HG03103 (cell line): ENCODE results near the gene CYP4F8.

Source experiments
- ATAC-seq: cut with Tn5 transposase; IDR thresholded peaks from one replicate; pipeline ENCODE4 v1.9.1; 2021; ENCODE audit warnings: low read depth; ENCODE audit not compliant: unreplicated experiment

Gene CYP4F8

DNA sequence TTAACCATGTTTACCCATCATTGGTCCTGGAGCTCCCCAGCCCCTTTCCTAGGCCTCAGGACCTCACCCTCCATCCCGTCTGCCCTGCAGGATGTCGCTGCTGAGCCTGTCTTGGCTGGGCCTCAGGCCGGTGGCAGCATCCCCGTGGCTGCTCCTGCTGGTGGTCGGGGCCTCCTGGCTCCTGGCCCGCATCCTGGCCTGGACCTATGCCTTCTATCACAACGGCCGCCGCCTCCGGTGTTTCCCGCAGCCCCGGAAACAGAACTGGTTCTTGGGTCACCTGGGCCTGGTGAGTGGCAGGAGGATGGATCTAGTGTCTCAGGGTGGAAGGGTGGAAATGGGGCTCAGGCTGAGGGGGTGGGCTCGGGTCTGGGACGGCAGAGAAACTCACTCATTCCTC, 508 bp downstream of the CYP4F8 start:
- no peak for ATAC-seq

DNA sequence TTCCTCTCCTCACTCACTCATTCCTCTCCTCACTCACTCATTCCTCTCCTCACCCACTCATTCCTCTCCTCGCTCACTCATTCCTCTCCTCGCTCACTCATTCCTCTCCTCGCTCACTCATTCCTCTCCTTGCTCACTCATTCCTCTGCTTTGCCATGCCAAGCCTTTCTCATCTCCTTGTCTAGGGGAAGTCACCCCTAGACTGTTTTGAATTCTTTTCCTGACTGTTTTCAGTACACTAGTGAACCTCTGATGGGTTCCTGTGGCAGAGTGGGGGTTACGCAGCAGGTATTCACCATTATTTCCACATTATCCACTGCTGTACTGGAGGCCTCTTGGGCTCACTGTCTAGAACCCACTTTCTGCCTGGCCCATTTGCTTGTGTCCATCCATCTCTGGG, 1.2 kb downstream of the CYP4F8 start:
- ATAC-seq: no peak

DNA sequence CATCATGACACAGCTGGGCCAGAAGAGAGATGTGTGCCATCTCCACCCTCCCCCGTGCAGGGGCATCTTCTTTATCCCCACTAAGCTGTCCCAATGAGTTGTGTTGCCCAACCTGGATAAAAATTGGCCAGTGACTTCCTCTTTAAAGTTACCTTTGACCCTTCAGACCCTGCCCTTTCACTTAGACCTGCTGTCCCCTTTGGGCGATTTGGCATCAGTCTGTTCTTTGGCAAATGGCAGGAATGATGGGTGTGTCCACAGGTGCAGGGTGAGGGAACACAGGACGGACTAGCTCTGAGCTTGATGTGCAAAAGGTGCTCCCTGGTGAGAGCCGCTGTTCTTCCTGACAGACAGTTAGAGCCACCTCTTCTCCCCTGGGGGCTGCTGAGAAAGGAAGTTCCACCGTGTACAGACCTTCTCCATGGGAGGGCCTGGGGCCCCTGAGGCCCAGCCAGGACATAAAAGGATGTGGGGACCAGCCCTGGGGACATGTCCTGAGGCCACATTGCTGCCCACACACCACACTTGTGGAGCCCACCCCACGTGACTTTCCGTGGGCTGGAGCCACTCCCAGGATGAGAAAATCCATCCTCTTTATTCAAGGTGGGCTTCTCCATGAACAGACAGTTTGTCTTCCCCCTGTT, 1.7 kb downstream of the CYP4F8 start:
- no peak for ATAC-seq

DNA sequence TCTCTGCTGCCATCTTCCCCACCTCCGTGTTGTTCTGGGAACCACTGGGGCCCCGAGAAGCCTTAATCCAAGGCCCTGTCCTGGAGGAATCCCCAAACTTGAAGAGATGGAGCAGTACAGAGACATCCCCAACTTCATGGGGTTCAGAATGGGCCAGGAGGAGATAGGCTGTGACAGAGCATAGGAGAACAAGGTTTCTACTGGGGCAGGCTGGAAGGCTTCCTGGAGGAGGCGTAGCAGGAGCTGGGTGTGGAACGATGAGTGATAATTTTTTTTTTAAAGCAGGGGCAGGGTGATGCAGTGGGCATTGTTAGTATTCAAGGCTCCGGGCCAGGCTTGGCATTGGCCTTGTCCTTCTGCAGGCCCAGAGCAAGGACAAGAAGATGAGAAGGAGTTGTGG, 3.3 kb downstream of the CYP4F8 start:
- no peak for ATAC-seq

DNA sequence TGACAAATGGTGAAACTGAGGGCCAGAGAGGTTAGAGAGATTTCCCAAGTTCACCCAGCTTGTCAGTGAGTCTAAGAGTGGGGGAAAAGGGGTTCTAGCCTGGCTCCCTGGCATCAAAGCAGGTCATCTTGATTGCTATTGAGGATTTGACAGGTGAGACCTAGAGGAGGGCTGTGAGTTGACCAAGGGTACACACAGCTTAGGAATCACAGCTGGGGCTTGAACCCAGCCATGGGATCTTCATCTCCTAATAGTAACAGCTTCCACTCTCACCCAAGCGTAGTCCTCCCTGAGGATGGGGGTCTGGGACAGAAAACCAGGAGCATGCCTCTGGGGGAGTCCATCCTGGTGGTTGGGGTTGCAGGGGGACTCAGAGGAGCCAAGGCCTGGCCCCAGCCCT, 6.8 kb downstream of the CYP4F8 start:
- no peak for ATAC-seq

DNA sequence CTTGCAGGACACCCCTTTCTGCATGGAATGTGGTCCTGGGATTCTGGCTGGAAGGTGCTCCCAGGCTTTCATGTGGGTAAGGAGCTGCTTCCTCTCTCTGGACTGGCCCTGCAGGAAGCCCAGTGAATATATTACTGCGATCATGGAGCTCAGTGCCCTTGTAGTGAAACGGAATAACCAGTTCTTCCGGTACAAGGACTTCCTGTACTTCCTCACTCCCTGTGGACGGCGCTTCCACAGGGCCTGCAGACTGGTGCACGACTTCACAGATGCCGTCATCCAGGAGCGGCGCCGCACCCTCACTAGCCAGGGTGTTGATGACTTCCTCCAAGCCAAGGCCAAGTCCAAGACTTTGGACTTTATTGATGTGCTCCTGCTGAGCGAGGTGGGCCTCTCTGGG, 8.0 kb downstream of the CYP4F8 start:
- no peak for ATAC-seq

DNA sequence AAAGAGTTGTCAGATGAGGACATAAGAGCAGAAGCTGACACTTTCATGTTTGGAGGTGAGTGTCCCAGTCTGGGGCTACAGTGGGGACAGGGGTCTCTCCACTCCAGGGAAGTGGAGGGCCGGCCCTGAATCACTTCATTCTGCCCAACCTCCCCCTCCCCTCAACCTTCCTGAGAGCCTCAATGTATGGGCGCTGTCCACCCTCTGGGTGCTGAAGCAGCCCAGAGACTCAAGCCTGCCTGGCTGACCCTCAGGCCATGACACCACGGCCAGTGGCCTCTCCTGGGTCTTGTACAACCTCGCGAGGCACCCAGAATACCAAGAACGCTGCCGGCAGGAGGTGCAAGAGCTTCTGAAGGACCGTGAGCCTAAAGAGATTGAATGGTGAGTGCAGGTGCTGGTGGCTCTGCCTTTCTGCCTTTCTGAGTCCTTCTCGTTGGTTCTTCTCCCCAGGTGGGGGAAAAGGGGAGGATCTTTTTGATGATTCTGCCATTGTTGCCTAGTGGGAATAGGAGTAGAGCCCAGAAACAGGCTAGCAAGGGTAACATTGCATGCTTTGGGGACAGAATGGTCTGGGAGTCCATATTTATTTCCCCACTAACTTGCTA, 8.8 kb downstream of the CYP4F8 start:
- no peak for ATAC-seq

DNA sequence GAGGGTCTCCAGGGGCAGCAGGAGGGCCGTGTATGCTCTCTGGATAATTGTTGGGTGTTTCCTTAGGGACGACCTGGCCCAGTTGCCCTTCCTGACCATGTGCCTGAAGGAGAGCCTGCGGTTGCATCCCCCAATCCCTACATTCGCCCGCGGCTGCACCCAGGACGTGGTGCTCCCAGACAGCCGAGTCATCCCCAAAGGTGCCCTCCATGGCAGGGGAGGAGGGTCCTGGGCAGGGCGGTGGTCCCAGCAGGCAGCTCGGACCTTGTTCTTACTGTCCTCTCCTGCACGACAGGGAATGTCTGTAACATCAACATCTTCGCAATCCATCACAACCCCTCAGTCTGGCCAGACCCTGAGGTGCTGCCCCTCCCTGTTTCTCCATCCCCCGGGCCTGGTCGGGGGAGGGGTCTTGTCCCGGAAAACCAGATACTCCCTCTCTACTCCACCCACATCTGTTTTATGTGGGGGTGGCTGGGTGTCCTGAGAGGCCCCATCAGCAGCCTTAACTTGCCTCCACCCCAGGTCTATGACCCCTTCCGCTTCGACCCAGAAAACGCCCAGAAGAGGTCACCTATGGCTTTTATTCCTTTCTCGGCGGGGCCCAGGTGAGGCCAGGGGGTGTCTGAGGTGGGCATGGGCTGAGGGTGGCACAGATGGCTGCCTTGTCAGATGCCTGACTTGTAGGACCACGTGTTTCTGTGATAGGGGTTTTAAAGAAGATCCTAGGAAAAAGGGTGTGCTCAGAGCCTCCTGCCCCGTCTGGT, 13.4 kb downstream of the CYP4F8 start:
- no peak for ATAC-seq

DNA sequence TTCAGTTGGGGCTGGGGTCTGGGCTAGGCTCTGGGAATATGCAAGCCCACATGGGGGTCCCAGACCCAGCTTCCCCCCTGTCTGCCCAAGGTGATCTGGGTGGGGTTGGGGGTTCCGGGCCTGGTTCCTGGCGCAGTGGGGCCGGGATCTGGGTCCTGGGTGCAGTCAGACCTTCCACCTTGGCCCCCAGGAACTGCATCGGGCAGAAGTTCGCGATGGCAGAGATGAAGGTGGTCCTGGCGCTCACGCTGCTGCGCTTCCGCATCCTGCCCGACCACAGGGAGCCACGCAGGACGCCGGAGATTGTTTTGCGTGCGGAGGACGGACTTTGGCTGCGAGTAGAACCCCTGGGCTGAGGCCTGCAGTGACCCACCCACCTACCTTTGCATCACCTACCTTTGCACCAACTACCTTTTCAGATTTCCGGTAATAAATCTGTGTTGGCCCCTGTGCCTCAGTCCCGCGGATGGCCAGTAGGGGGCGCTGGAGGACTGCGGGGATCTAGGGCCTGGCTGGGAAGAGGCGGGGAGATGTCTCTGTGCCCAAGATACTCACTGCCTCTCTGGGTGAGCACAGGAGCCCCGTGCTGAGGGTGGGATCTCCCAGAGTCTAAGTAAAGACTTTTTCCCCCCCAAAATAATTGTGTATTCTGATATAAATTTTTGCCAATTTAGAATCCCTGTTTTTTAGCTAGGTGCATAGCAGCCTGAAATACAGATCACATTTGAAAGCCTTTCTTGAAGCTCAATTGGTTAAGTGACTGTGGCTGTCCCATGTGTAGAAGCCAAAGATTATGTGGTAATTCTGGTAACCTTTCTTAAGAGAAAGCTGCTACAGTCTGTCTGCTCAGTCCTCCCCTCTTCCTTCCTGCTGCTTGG, 14.2 kb downstream of the CYP4F8 start:
- no peak for ATAC-seq

DNA sequence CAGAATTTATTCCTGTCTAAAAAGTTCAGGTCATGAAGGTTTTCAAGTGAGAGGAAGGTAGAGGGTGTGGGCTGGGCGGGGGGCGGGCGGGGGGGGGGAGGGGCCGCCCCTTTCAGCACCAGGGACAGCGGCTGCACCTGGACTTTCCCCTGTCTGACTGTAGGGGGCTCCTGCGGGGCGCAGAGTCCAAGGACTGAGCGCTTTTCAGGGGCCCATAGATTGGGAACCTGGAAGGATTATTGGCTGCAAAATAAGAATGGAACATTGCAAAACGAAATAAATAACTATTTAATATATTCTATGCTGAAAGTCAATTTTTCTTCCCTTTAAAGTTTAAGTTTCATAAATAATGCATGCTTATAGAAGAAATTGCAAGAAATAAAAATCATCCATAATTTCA, 16.8 kb downstream of the CYP4F8 start:
- no peak for ATAC-seq

DNA sequence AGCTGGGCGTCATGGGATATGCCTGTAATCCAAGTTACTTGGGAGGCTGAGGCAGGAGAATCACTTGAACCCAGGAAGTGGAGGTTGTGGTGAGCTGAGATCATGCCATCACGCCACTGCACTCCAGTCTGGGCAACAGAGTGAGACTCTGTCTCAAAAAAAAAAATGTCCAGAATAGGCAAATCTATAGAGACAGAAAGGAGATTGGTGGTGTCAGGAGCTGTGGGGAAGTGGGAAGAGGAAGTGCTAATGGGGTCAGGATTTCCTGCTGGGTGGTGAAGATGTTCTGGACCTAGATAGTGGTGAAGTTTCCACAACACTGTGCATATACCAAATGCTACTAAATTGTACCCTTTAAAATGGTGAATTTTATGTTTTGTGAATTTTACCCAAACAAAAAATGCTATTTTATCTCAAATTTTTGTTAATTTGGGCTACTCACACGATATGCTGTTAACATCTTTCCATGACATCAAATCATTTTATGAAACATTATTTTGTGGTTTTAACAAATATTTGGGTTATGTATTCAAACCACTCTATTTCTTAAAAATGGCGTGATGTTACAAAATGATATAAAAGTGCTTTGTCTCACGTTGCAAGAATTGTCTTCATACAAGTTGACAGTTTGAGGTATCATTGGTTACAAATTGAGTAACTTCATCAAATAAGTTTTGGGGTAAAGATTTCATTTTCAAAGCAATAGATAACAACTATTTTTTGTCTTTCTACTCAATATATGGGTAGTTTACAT, 18.2 kb downstream of the CYP4F8 start:
- ATAC-seq: no peak

DNA sequence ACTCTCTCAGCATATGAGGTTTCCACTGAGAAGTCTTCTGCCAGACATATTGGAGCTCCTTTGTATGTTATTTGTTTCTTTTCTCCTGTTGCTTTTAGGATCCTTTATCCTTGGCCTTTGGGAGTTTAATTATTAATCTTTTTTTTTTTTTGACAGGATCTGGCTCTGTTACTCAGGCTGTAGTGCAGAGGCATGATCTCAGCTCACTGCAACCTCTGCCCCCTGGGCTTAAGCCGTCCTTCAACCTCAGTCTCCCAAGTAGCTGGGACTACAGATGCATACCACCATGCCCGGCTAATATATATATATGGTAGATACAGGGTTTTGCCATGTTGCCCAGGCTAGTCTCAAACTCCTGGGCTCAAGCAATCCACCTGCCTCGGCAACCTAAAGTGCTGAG, 19.1 kb downstream of the CYP4F8 start:
- no peak for ATAC-seq

DNA sequence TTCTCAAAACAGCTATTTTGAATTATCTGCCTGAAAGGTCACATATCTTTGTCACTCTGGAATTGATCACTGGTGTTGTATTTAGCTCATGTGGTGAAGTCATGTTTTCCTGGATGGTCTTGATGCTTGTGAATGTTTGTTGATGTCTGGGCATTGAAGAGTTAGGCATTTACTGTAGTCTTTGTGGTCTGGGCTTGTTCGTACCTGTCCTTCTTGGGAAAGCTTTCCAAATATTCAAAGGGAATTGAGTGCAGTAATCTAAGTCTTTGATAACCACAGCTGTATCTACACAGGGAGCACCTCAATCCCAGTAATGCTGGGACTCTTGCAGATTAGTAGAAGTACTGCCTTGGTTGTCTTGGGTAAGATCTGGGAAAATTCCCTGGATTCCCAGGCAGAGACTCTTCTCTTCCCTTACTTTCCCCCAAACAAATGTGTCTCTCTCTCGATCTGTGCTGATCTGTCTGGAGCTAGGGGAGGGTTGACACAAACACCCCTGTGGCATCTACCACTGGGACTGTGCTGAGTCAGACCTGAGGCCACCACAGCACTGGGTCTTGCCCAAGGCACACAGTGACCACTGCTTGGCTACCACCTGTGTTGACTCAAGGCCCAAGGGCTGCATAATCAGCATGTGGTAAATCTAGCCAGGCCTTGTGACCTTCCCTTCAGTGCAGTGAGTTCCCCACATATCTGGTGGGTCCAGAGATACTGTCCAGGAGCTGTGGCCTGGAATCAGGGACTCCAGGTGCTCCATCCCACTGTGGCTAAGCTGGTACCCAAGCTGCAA, 20.2 kb downstream of the CYP4F8 start:
- ATAC-seq: no peak

DNA sequence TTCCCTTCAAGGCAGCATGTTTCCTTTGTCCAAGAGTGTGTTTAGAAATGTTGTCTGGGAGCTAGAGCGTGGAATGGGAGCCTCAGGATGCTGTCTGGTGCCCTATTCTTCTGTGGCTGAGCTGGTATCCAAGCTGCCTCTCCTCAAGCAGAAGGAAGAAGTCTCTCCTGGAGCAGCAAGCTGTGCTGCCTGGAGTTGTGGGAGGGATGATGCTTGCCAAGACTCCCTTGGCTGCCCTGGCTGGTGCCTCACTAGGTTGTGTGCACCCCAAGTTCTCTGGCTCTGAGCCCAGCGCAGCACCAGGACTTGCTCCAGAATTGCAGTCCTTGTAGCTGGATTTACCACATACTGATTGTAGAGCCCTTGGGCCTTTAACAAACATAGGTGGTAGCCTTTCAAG, 21.0 kb downstream of the CYP4F8 start:
- no peak for ATAC-seq

DNA sequence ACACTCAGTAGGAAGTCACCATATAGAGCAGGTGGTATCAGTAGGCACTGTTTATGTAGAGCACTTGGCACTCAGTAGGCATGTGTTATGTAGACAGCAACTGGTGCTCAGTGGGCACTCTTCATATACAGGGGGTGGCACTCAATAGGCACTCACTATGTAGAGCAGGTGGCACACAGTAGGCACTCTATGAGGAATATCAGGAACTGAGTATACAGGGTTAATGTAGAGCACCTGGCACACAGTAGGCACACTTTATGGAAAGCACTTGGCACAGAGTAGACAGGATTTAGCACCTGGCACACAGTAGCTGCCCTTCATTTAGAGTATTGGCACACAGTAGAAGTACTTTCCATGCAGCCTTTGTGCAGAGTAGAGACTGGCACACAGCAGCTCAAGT, 24.6 kb downstream of the CYP4F8 start:
- ATAC-seq: no peak

DNA sequence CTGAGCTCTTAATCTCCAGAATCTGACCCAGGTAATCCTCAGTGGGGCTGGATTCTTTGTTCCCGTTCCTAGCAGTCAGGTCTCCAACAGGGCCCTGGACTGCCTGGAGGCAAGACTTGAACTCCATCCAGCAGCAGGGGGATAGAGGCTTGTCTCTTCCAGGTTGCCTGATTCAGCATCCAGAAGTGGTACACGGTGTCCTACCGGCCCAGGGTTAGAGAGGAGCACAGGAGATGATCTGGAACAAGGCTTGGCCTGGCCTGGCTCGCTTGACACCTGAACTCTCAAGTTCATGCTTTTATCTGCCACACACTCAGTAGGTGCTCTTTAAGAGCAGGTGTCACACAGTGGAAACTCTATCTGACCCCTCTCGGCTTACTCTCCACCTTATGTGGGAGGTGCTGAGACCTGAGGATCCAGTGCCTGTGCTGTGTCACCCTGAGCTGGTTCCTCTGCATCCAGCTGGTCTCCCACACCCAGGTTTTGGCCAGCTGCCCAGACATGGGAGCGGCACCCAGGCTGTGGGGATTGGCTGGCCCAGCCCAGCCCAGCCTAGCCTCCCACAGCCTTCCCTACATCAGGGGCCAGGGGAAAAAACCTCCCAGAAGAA, 25.4 kb downstream of the CYP4F8 start, which contains the start of gene CYP4F3:
Gene CYP4F3 (plus strand): TSS at position 604 of the 610 bp plus-strand sequence. CDS start 519 bp downstream, outside the sequence.
- ATAC-seq: no peak

DNA sequence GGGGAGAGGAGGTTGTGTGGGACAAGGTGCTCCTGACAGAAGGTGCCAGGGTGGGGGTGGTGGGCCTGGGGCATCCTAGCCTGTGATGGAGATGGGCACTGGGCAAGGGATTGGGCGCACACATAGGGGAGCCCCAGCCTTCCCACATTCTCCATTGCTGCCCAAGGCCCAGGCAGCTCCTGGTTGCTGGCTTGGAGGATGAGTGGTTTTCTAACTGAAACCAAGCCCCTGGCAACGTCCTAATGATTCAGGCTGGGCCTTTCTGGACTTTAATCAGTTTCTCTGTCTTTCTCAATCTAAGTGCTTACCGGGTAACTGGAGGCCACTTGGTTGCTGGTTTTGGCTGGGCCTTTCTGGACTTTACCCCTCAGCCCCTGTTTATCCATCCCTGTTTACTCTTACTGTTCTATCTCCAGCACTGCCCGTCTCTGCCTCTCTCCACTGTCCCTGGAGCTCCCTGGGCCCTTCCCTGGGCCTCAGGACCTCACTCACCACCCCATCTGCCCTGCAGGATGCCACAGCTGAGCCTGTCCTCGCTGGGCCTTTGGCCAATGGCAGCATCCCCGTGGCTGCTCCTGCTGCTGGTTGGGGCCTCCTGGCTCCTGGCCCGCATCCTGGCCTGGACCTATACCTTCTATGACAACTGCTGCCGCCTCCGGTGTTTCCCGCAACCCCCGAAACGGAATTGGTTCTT, 26.0 kb downstream of the CYP4F8 start:
- ATAC-seq: no peak

DNA sequence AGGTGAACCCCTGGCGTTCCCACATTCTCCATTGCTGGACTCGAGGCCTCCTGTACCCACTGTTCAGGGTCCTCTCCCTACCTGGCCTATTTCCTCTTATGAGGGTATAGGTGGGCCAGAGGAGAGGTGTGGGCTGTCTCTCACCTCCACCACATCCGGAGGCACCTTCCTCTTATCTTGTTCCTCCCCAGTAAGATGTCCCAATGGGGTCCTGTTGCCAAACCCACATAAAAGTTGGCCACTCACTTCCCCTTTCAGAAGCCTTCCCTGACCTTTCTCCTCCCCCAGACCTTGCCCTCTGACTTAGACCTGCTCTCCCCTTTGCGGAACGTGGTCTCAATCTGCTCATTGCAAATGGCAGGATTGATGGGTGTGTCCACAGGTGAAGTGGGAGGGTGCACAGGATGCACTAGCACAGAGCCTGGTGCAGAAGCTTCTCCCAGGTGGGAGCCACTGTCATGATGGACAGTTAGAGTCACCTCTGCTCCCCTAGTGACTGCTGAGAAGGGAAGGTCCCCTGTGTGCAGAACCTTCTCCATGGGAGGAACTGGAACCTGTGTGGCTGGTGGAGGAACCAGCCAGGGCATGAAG, 27.0 kb downstream of the CYP4F8 start:
- ATAC-seq: no peak
